Stimulated activated naive CD4-positive, alpha-beta T cell (primary cell): Measurements from ENCODE around the gene TEFM.
"Not testable (repeated sequence)": the region's sequence is repeated elsewhere in the genome, so short reads cannot be mapped to it uniquely, and the experiment has no call there.

ENCODE experiments used
- DNase-seq, 6 experiments: peaks; one replicate each; lab custom pipeline; 2025; lab: John Stamatoyannopoulos, UW

Gene TEFM

DNA sequence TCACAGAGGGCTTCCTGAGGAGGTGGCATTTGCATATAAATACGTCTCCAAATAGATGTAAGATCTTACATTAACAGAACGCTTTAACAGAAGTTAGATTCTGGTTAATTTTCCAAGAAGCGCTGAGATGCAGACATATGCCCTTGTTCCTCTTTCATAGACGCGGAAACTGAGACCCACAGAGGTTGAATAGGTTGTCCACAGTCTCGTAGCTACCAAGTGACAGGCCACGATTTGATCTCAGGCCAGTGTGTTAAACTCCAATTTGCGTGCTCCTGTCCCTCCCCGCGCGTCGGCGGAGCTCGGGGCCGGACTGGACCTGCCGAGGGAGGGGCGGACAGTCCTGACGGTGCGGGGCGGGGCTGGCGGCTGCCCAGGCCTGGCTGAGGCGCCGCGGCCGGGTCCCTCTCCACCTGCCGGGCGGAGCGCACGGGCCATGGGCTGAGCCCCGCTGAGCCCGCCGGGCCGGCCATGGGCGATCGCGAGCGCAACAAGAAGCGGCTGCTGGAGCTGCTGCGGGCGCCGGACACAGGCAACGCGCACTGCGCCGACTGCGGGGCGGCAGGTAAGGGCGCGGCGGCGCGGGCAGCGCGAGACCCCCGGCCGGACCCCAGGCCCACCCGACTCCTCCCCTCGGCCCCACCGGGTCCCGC lies 15.6 kb upstream of the TEFM start, which contains the start of gene ADAP2:
ADAP2 (plus strand) TSS at position 402 of the 653 bp plus-strand sequence; CDS start at position 472, 70 bp downstream.
- no peak for DNase-seq

- no peak for DNase-seq
Observed at GRCh38 chr17:30920683-30921543, 14.9 kb upstream of the TEFM start.

- DNase-seq: no peak
Observed at GRCh38 chr17:30920282-30920681, 14.2 kb upstream of the TEFM start.

GRCh38 chr17:30917050-30917449 lies 11.0 kb upstream of the TEFM start:
- no peak for DNase-seq

DNA sequence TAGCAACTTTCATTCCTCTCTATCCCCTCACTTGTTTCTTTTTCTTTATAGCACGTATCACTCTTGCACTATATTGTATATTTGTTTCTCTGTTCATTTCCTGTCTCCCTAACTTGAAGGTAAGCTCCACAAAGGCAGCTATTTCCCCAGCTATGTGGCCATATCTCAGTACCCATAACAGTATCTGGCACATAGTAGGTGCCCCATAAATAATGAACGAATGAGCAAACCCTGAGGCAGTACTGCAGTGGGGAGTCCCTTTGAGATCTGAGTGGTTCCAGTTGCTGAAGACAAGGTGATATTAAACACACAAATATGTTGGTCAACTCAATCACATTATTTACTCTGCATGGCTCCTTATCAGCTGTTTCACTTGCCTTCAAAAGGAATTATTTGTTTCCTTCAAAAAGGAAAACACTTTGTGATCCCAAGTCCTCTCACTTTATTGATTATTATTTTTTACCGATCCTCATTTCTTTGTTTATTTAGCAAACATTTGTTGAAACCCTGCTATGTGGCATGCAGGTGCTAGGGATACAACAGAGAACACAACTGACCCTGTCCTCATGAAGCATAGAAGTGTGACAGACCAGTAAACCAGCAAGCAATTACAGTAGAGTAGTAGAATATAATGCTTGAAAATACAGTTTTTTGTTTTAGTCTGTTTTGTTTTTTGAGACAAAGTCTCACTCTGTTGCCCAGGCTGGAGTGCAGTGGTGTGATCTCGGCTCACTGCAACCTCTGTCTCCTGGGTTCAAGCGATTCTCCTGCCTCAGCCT lies 10.0 kb upstream of the TEFM start:
- no peak for DNase-seq

DNA sequence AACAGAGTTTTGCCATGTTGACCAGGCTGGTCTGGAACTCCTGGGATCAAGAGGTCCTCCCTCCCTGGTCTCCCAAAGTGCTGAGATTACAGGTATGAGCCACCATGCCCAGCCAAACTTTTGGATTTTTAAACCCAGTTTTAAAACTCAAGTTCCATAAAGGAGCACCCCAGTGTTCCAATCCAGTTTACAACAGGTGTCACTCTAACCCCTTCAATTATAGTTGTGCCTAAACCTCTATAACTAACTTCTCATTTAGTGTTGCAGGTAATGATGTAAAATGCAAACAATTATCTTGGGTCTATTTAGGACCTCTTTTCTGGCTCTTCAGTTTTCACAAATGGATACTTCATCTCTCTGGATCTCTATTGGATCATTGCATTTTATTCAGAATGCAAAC lies 7.9 kb upstream of the TEFM start:
- no peak for DNase-seq

GRCh38 chr17:30910151-30910550 lies 4.1 kb upstream of the TEFM start:
- DNase-seq: not testable (repeated sequence)

GRCh38 chr17:30908717-30909420 lies 2.8 kb upstream of the TEFM start:
- no peak for DNase-seq

DNA sequence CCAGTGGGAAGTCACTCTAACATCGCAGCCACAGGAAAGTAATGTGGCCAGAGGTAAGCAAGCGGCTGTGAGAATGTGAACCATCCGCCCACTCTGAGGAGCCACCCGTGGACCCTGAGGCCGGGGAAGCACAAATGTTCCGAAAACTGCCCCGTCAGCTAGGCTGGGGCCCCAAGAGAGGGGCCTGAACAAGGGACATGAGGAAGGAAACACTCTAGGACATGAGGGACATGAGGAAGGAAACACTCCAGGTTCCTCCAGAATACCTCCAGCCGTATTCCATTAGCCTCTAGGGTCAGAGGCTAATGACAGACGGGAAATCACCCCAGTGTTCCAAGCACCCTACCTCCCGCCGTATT lies 317 bp downstream of the TEFM start:
- DNase-seq: peak in 1 of 6 experiments; percentile 26

GRCh38 chr17:30897311-30897710 lies 8.7 kb downstream of the TEFM start:
- DNase-seq: no peak

GRCh38 chr17:30894236-30894635 lies 11.8 kb downstream of the TEFM start:
- DNase-seq: no peak

DNA sequence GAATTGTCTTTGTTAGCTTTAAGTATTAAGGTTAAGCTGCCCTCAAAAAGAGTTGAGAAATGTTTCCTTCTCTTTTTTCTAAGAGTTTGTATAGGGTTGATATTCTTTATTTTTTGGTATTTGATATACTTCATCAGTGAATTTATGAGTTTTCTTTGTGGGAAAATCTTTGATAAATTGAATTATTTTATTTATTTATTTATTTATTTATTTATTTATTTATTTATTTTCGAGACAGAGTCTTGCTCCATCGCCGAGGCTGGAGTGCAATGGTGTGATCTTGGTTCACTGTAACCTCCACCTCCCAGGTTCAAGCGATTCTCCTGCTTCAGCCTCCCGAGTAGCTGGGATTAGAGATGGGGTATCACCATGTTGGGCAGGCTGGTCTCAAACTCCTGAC lies 19.9 kb downstream of the TEFM start:
- no peak for DNase-seq

GRCh38 chr17:30869005-30869404 lies 37.0 kb downstream of the TEFM start:
- no peak for DNase-seq

DNA sequence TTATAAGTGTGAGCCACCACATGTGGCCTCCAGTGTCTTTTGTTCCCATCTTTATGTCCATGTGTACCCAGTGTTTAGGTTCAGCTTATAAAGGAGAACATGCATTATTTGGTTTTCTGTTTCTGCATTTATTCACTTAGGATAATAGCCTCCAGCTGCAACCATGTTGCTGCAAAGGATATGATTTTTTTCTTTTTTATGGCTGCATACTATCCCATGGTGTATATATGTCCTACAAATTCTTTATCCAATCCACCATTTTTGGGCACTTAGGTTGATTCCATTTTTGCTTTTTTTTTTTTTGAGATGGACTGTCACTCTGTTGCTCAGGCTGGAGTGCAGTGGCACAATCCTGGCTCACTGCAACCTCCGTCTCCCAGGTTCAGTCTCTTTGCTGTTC lies 41.4 kb downstream of the TEFM start:
- DNase-seq: no peak

- DNase-seq: no peak
Observed at GRCh38 chr17:30858556-30859250, 47.3 kb downstream of the TEFM start.

GRCh38 chr17:30854146-30854545 lies 51.9 kb downstream of the TEFM start:
- DNase-seq: no peak
